Mucosa of descending colon (tissue), 3 donors: Measurements from ENCODE around the gene POU2F1. TPM values are rescaled to one million over a fixed set of nuclear protein-coding genes. Genes with fewer than 3 reads are reported as not detected.
A peak's percentile ranks its signal among the peaks of the same experiment; 100 is the strongest.
"Not testable (repeated sequence)": the region's sequence is repeated elsewhere in the genome, so short reads cannot be mapped to it uniquely, and the experiment has no call there.

Experiments
- ATAC-seq: fragments of 200-7000 bp; cut with Tn5 transposase; one replicate; pipeline ENCODE4 v1.9.1; 2020; ENCODE audit warnings: mild to moderate bottlenecking, moderate library complexity
- DNase-seq, 3 donors: peaks; one replicate each; pipeline ENCODE4 v3.0.0-alpha.2; 2020
- H3K36me3 ChIP-seq: fragments of 200-600 bp; one replicate; pipeline ENCODE4 v1.8.0; 2021; ENCODE audit warnings: low read depth, mild to moderate bottlenecking
- H3K4me1 ChIP-seq: fragments of 200-600 bp; one replicate; pipeline ENCODE4 v1.8.0; 2021; ENCODE audit warnings: low read depth, mild to moderate bottlenecking
- H3K4me3 ChIP-seq: fragments of 200-600 bp; one replicate; pipeline ENCODE4 v1.8.0; 2021; ENCODE audit warnings: mild to moderate bottlenecking
- H3K9me3 ChIP-seq: fragments of 200-600 bp; one replicate; pipeline ENCODE4 v1.8.0; 2021; ENCODE audit warnings: mild to moderate bottlenecking
- CTCF ChIP-seq: fragments of 200-600 bp; IDR thresholded peaks from one replicate; pipeline ENCODE4 v1.8.0; 2022; ENCODE audit warnings: antibody characterized with exemption, mild to moderate bottlenecking
- intact Hi-C, 2 donors: fragments of 100-400 bp; cut with DNase I in 1 of 2; cut with micrococcal nuclease in 1 of 2; formaldehyde crosslinking; loops; one replicate each; pipeline versions ENCODE4 v1.11.0 to v1.11.1; 2022; cut with DNase I, micrococcal nuclease
- total RNA-seq, 3 donors: library from RNA; stranded (reverse); fragmentation: NEBNext Ultra II Directional in 2 of 3; extraction: Animal tissue kit (Norgen Biotek cat#: 25700) in 2 of 3; gene quantifications; one replicate each; pipeline versions ENCODE4 v1.2.1 to v1.2.4, GENCODE V29; 2021 to 2023
- donor health status: DM: no; HTN: no; CAD: no; lungs with moderate emphysema.
- donor health status: DM: no; HTN: no; CAD: no.
- donor health status: DM: no; HTN: yes; CAD: no.

POU2F1 gene
- total RNA-seq, 3 donors from 2014 or later = 16.9 to 18.5 (median 18.0) TPM

GRCh38 chr1:167198518-167199133 is 22.1 kb upstream of the POU2F1 start:
- peak; percentile 39 for ATAC-seq
- no peak for DNase-seq
- intact Hi-C loops = no loop called here

GRCh38 chr1:167199656-167200055 is 21.0 kb upstream of the POU2F1 start:
- TF ChIP-seq CTCF = no peak
- no peak for ATAC-seq
- Histone ChIP-seq H3K4me1 (no peaks in the 10 kb centered on the region), H3K4me3 (no peak overlapping the region), H3K9me3 (peaks cover 2% of the 10 kb centered on the region), H3K36me3 (no peaks in the 10 kb centered on the region)
- DNase-seq = no peak
- intact Hi-C loops = no loop called here

More at GRCh38 chr1:167198518-167199133, 22.1 kb upstream of the POU2F1 start:
- Histone ChIP-seq H3K4me3 (no peak overlapping the region), H3K4me1 (no peaks in the 10 kb centered on the region), H3K9me3 (no peaks in the 10 kb centered on the region), H3K36me3 (no peaks in the 10 kb centered on the region)
- TF ChIP-seq CTCF = no peak

- Histone ChIP-seq H3K9me3 (peaks cover 5% of the 10 kb centered on the region), H3K4me3 (no peak overlapping the region), H3K36me3 (no peaks in the 10 kb centered on the region), H3K4me1 (no peaks in the 10 kb centered on the region)
- intact Hi-C loops = no loop called here
- ATAC-seq = no peak
- DNase-seq = no peak
- TF ChIP-seq CTCF = no peak
These were observed 20.4 kb upstream of the POU2F1 start for GRCh38 chr1:167200272-167200671.

GRCh38 chr1:167200749-167201148 is 19.9 kb upstream of the POU2F1 start:
- DNase-seq (no peak), ATAC-seq (no peak)
- no peak overlapping the region for H3K4me3 ChIP-seq
- H3K9me3 ChIP-seq = peaks cover 5% of the 10 kb centered on the region
- intact Hi-C loops = no loop called here
- H3K36me3 ChIP-seq = no peaks in the 10 kb centered on the region
- no peaks in the 10 kb centered on the region for H3K4me1 ChIP-seq
- TF ChIP-seq CTCF = no peak

GRCh38 chr1:167202049-167202448 is 18.6 kb upstream of the POU2F1 start:
- intact Hi-C loops = no loop called here
- TF ChIP-seq CTCF = no peak
- Histone ChIP-seq H3K4me1 (no peaks in the 10 kb centered on the region), H3K36me3 (no peaks in the 10 kb centered on the region), H3K9me3 (peaks cover 5% of the 10 kb centered on the region), H3K4me3 (no peak overlapping the region)
- ATAC-seq = no peak
- no peak for DNase-seq

GRCh38 chr1:167205306-167206050 is 15.2 kb upstream of the POU2F1 start:
- peaks cover 15% of the 10 kb centered on the region for H3K9me3 ChIP-seq
- not testable (repeated sequence) for ATAC-seq

More at GRCh38 chr1:167205306-167206050, 15.2 kb upstream of the POU2F1 start:
- H3K4me1 ChIP-seq, H3K36me3 ChIP-seq, DNase-seq, intact Hi-C loops, H3K4me3 ChIP-seq: not testable (repeated sequence)
